H1 (cell line): ENCODE data around the gene TAGLN2. TPM values are rescaled to one million over a fixed set of nuclear protein-coding genes. Genes with fewer than 3 reads are reported as not detected.

Experiments used
- ATF3 ChIP-seq: IDR thresholded peaks from 2 replicates; pipeline ENCODE4 v1.6.1; 2011; ENCODE audit warnings: low read depth, mild to moderate bottlenecking, low read length; ENCODE audit not compliant: insufficient read depth
- BCL11A ChIP-seq, 2 experiments: IDR thresholded peaks; one replicate each; pipeline ENCODE4 v1.6.1; 2011; ENCODE audit warnings: low read depth in 2 of 2, low read length in 2 of 2, mild to moderate bottlenecking in 2 of 2
- BRCA1 ChIP-seq: IDR thresholded peaks from 2 replicates; pipeline ENCODE4 v1.6.1; 2012; ENCODE audit warnings: low read depth, low read length, improper control_type of control experiment
- KDM1A ChIP-seq: fragments of 200-600, 300-600 bp; sonication (generic); IDR thresholded peaks from 2 replicates; pipeline ENCODE4 v1.7.1; 2016; ENCODE audit warnings: mild to moderate bottlenecking, low read length, borderline replicate concordance
- PHF8 ChIP-seq: fragments of 200-600 bp; sonication (generic); conservative IDR thresholded peaks from 2 replicates; pipeline ENCODE4 v1.7.1; 2012; ENCODE audit warnings: low read depth, mild to moderate bottlenecking, inconsistent platforms, low read length, moderate library complexity
- RXRA ChIP-seq: IDR thresholded peaks from 2 replicates; pipeline ENCODE4 v1.6.1; 2011; ENCODE audit warnings: low read depth, mild to moderate bottlenecking, low read length, moderate library complexity; ENCODE audit not compliant: insufficient read depth
- polyA plus RNA-seq, 7 experiments: library from polyadenylated mRNA; depleted of rRNA in 3 of 7; stranded (reverse) in 5 of 7; unstranded in 2 of 7; fragments of >200 nt in 5 of 7; fragments of 200-250 nt in 2 of 7; gene quantifications; 1 replicate in 5 of 7; 2 replicates in 1 of 7; 4 replicates in 1 of 7; pipeline versions ENCODE4 v1.2.1 to v1.2.3, GENCODE V29; 2011 to 2013; ENCODE audit warnings: missing spikeins in 2 of 7, mixed read lengths in 2 of 7
- total RNA-seq: library from RNA; stranded (reverse); fragmentation: NEBNext Ultra II Directional; extraction: Animal tissue kit (Norgen Biotek cat#: 25700); gene quantifications from 2 replicates; pipeline ENCODE4 v1.2.1, GENCODE V29; 2021

TAGLN2 gene
- total and polyA plus RNA-seq, 2 of the 8 experiments (the other 6 are each of a cell fraction or from before 2014, with no cell fraction given), result 93.0 to 114 TPM

- TF ChIP-seq ATF3, result no peak
- TF ChIP-seq RXRA, result no peak
- TF ChIP-seq PHF8, result no peak
- TF ChIP-seq BRCA1, result no peak
- TF ChIP-seq KDM1A, result no peak
- TF ChIP-seq BCL11A (IDR thresholded peaks at IDR 0.05; ENCODE audit: low read depth in 2 of 2, low read length in 2 of 2), result no peak
Observed at GRCh38 chr1:159889202-159889601, 36.1 kb downstream of the TAGLN2 start (continued).
